HEK293 (cell line): Measurements from ENCODE around the gene ITPKB.

Experiments
- IKZF3 ChIP-seq: fragments of 450-650 bp; IDR thresholded peaks from 2 replicates; pipeline ENCODE4 v1.5.0; 2018; ENCODE audit warnings: missing biosample characterization, mild to moderate bottlenecking, missing genetic modification characterization, moderate library complexity
- RBAK ChIP-seq: fragments of 450-650 bp; formaldehyde crosslinking; IDR thresholded peaks from 2 replicates; pipeline ENCODE4 v1.5.1; 2016; ENCODE audit warnings: missing biosample characterization, missing genetic modification characterization
- WT1 ChIP-seq: fragments of 450-650 bp; formaldehyde crosslinking; IDR thresholded peaks from 2 replicates; pipeline ENCODE4 v1.5.1; 2016; ENCODE audit warnings: missing biosample characterization, missing genetic modification characterization
- ZBTB48 ChIP-seq: fragments of 450-650 bp; formaldehyde crosslinking; IDR thresholded peaks from 2 replicates; pipeline ENCODE4 v1.5.1; 2016; ENCODE audit warnings: missing biosample characterization, missing genetic modification characterization
- ZIC2 ChIP-seq: fragments of 450-650 bp; formaldehyde crosslinking; IDR thresholded peaks from 2 replicates; pipeline ENCODE4 v1.5.1; 2016; ENCODE audit warnings: missing biosample characterization, missing genetic modification characterization
- ZNF10 ChIP-seq: fragments of 450-650 bp; formaldehyde crosslinking; IDR thresholded peaks from 2 replicates; pipeline ENCODE4 v1.5.1; 2017; ENCODE audit warnings: missing biosample characterization, missing genetic modification characterization
- ZNF121 ChIP-seq: fragments of 450-650 bp; formaldehyde crosslinking; IDR thresholded peaks from 2 replicates; pipeline ENCODE4 v1.5.1; 2016; ENCODE audit warnings: missing biosample characterization, missing genetic modification characterization
- ZNF155 ChIP-seq: fragments of 450-650 bp; formaldehyde crosslinking; IDR thresholded peaks from 2 replicates; pipeline ENCODE4 v1.5.1; 2016; ENCODE audit warnings: missing biosample characterization, missing genetic modification characterization
- ZNF2 ChIP-seq: fragments of 450-650 bp; formaldehyde crosslinking; IDR thresholded peaks from 2 replicates; pipeline ENCODE4 v1.5.1; 2016; ENCODE audit warnings: missing biosample characterization, missing genetic modification characterization
- ZNF202 ChIP-seq: fragments of 450-650 bp; formaldehyde crosslinking; IDR thresholded peaks from 2 replicates; pipeline ENCODE4 v1.5.1; 2016; ENCODE audit warnings: missing biosample characterization, missing genetic modification characterization, borderline replicate concordance
- ZNF24 ChIP-seq: fragments of 450-650 bp; formaldehyde crosslinking; IDR thresholded peaks from 2 replicates; pipeline ENCODE4 v1.5.1; 2016; ENCODE audit warnings: missing biosample characterization, missing genetic modification characterization
- ZNF302 ChIP-seq: fragments of 450-650 bp; formaldehyde crosslinking; IDR thresholded peaks from 2 replicates; pipeline ENCODE4 v1.5.1; 2016; ENCODE audit warnings: missing biosample characterization, missing genetic modification characterization, low read depth
- ZNF350 ChIP-seq: fragments of 450-650 bp; formaldehyde crosslinking; IDR thresholded peaks from 2 replicates; pipeline ENCODE4 v1.5.0; 2017; ENCODE audit warnings: missing biosample characterization, mild to moderate bottlenecking, missing genetic modification characterization
- ZNF354C ChIP-seq: fragments of 450-650 bp; formaldehyde crosslinking; IDR thresholded peaks from 2 replicates; pipeline ENCODE4 v1.5.1; 2016; ENCODE audit warnings: missing biosample characterization, missing genetic modification characterization, low read depth, borderline replicate concordance
- ZNF423 ChIP-seq: fragments of 450-650 bp; formaldehyde crosslinking; IDR thresholded peaks from 2 replicates; pipeline ENCODE4 v1.5.1; 2016; ENCODE audit warnings: missing biosample characterization, missing genetic modification characterization
- ZNF426 ChIP-seq: fragments of 450-650 bp; formaldehyde crosslinking; IDR thresholded peaks from 2 replicates; pipeline ENCODE4 v1.5.1; 2017; ENCODE audit warnings: missing biosample characterization, missing genetic modification characterization, mild to moderate bottlenecking, inconsistent platforms, moderate library complexity
- ZNF560 ChIP-seq: fragments of 450-650 bp; formaldehyde crosslinking; IDR thresholded peaks from 2 replicates; pipeline ENCODE4 v1.5.1; 2017; ENCODE audit warnings: missing biosample characterization, missing genetic modification characterization, borderline replicate concordance
- ZNF658 ChIP-seq: fragments of 450-650 bp; formaldehyde crosslinking; IDR thresholded peaks from 2 replicates; pipeline ENCODE4; 2016; ENCODE audit warnings: missing biosample characterization, missing genetic modification characterization
- ZNF701 ChIP-seq: fragments of 450-650 bp; formaldehyde crosslinking; IDR thresholded peaks from 2 replicates; pipeline ENCODE4 v1.5.1; 2016; ENCODE audit warnings: missing biosample characterization, missing genetic modification characterization
- ZNF747 ChIP-seq: fragments of 450-650 bp; formaldehyde crosslinking; IDR thresholded peaks from 2 replicates; pipeline ENCODE4 v1.5.1; 2016; ENCODE audit warnings: missing biosample characterization, missing genetic modification characterization
- ZNF792 ChIP-seq: fragments of 450-650 bp; formaldehyde crosslinking; IDR thresholded peaks from 2 replicates; pipeline ENCODE4 v1.5.1; 2016; ENCODE audit warnings: missing biosample characterization, missing genetic modification characterization
- ZSCAN23 ChIP-seq: fragments of 450-650 bp; formaldehyde crosslinking; IDR thresholded peaks from 2 replicates; pipeline ENCODE4 v1.5.1; 2016; ENCODE audit warnings: missing biosample characterization, missing genetic modification characterization
- TF ChIP-seq, protein P1 (sequence below): fragments of 450-650 bp; formaldehyde crosslinking; IDR thresholded peaks from 2 replicates; pipeline ENCODE4 v1.5.1; 2017; ENCODE audit warnings: missing biosample characterization, missing genetic modification characterization
- TF ChIP-seq, protein P2 (sequence below): fragments of 450-650 bp; IDR thresholded peaks from 2 replicates; pipeline ENCODE4 v1.5.1; 2018; ENCODE audit warnings: missing biosample characterization, missing genetic modification characterization
- TF ChIP-seq, protein P3 (sequence below): fragments of 450-650 bp; formaldehyde crosslinking; IDR thresholded peaks from 2 replicates; pipeline ENCODE4 v1.5.1; 2016; ENCODE audit warnings: missing biosample characterization, missing genetic modification characterization
- TF ChIP-seq, protein P4 (sequence below): fragments of 450-650 bp; formaldehyde crosslinking; IDR thresholded peaks from 2 replicates; pipeline ENCODE4 v1.5.1; 2016; ENCODE audit warnings: missing biosample characterization, missing genetic modification characterization
- TF ChIP-seq, protein P5 (sequence below): fragments of 450-650 bp; formaldehyde crosslinking; IDR thresholded peaks from 2 replicates; pipeline ENCODE4 v1.5.1; 2016; ENCODE audit warnings: missing biosample characterization, missing genetic modification characterization
- TF ChIP-seq, protein P6 (sequence below): fragments of 450-650 bp; formaldehyde crosslinking; IDR thresholded peaks from 2 replicates; pipeline ENCODE4 v1.5.1; 2016; ENCODE audit warnings: missing biosample characterization, missing genetic modification characterization, borderline replicate concordance

Gene ITPKB

DNA sequence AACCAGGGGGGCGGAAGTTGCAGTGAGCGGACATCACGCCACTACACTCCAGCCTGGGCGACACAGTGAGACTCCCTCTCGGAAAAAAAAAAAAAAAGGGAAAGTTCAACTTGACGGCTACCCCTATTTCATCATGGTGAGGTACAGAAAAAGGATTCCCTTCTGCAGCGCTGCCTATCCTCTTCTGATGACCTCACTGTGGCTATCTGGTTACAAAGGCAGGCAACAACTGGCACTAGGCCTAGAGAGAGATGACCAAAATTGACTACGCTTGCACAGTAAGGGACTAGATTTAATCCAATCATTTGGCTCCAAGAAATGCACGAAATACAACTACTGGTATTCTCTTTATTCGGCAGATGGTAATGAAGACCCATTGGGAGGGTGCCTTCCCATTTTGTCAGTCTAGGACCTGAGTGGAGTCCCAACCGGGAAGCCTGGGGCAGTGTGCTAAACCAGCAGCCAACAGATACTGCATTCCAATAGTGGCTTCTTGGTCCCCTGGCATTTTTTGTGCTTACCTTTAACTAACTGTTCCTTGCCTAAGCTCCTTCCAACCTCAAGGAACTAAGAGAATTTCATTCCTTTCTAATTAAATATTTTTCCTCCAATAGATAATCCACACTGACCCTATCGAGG is 36.6 kb downstream of the ITPKB start (continued):
- TF ChIP-seq, protein P1, sequence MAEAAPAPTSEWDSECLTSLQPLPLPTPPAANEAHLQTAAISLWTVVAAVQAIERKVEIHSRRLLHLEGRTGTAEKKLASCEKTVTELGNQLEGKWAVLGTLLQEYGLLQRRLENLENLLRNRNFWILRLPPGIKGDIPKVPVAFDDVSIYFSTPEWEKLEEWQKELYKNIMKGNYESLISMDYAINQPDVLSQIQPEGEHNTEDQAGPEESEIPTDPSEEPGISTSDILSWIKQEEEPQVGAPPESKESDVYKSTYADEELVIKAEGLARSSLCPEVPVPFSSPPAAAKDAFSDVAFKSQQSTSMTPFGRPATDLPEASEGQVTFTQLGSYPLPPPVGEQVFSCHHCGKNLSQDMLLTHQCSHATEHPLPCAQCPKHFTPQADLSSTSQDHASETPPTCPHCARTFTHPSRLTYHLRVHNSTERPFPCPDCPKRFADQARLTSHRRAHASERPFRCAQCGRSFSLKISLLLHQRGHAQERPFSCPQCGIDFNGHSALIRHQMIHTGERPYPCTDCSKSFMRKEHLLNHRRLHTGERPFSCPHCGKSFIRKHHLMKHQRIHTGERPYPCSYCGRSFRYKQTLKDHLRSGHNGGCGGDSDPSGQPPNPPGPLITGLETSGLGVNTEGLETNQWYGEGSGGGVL, result 0 out of 2 replicates have a peak, but pooled peaks have one; percentile 35
- TF ChIP-seq ZNF354C (tag by site-specific recombination) (no peak), ZNF121 (peak; percentile 62; the same call in 1 of the 2 replicates), ZNF423 (tag by site-specific recombination) (no peak), ZNF24 (peak; percentile 90), ZNF792 (tag by site-specific recombination) (peak; percentile 82), ZNF10 (tag by site-specific recombination) (peak; percentile 30; the same call in 1 of the 2 replicates), ZNF426 (tag by site-specific recombination) (no peak), IKZF3 (tag by site-specific recombination) (0 out of 2 replicates have a peak, but pooled peaks have one; percentile 61), WT1 (no peak; the same call in 1 of the 2 replicates), ZNF560 (tag by site-specific recombination) (no peak), ZNF2 (tag by site-specific recombination) (no peak; the same call in none of the 2 replicates), RBAK (tag by site-specific recombination) (no peak), ZNF747 (tag by site-specific recombination) (no peak), ZNF202 (no peak), ZNF155 (tag by site-specific recombination) (no peak), ZNF302 (no peak), ZSCAN23 (tag by site-specific recombination) (peak; percentile 46; the same call in 1 of the 2 replicates), ZNF658 (tag by site-specific recombination) (no peak), ZBTB48 (tag by site-specific recombination) (peak; percentile 93), ZNF701 (tag by site-specific recombination) (no peak), ZNF350 (tag by site-specific recombination) (no peak), ZIC2 (tag by site-specific recombination) (no peak)
- TF ChIP-seq, protein P2, sequence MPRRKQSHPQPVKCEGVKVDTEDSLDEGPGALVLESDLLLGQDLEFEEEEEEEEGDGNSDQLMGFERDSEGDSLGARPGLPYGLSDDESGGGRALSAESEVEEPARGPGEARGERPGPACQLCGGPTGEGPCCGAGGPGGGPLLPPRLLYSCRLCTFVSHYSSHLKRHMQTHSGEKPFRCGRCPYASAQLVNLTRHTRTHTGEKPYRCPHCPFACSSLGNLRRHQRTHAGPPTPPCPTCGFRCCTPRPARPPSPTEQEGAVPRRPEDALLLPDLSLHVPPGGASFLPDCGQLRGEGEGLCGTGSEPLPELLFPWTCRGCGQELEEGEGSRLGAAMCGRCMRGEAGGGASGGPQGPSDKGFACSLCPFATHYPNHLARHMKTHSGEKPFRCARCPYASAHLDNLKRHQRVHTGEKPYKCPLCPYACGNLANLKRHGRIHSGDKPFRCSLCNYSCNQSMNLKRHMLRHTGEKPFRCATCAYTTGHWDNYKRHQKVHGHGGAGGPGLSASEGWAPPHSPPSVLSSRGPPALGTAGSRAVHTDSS (tag by site-specific recombination), result no peak
- TF ChIP-seq, protein P3, sequence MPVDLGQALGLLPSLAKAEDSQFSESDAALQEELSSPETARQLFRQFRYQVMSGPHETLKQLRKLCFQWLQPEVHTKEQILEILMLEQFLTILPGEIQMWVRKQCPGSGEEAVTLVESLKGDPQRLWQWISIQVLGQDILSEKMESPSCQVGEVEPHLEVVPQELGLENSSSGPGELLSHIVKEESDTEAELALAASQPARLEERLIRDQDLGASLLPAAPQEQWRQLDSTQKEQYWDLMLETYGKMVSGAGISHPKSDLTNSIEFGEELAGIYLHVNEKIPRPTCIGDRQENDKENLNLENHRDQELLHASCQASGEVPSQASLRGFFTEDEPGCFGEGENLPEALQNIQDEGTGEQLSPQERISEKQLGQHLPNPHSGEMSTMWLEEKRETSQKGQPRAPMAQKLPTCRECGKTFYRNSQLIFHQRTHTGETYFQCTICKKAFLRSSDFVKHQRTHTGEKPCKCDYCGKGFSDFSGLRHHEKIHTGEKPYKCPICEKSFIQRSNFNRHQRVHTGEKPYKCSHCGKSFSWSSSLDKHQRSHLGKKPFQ (tag by site-specific recombination), result no peak
- TF ChIP-seq, protein P4, sequence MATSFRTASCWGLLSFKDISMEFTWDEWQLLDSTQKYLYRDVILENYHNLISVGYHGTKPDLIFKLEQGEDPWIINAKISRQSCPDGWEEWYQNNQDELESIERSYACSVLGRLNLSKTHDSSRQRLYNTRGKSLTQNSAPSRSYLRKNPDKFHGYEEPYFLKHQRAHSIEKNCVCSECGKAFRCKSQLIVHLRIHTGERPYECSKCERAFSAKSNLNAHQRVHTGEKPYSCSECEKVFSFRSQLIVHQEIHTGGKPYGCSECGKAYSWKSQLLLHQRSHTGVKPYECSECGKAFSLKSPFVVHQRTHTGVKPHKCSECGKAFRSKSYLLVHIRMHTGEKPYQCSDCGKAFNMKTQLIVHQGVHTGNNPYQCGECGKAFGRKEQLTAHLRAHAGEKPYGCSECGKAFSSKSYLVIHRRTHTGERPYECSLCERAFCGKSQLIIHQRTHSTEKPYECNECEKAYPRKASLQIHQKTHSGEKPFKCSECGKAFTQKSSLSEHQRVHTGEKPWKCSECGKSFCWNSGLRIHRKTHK (tag by site-specific recombination), result no peak
- TF ChIP-seq, protein P5, sequence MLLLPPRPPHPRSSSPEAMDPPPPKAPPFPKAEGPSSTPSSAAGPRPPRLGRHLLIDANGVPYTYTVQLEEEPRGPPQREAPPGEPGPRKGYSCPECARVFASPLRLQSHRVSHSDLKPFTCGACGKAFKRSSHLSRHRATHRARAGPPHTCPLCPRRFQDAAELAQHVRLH, result peak; percentile 80
- TF ChIP-seq, protein P6, sequence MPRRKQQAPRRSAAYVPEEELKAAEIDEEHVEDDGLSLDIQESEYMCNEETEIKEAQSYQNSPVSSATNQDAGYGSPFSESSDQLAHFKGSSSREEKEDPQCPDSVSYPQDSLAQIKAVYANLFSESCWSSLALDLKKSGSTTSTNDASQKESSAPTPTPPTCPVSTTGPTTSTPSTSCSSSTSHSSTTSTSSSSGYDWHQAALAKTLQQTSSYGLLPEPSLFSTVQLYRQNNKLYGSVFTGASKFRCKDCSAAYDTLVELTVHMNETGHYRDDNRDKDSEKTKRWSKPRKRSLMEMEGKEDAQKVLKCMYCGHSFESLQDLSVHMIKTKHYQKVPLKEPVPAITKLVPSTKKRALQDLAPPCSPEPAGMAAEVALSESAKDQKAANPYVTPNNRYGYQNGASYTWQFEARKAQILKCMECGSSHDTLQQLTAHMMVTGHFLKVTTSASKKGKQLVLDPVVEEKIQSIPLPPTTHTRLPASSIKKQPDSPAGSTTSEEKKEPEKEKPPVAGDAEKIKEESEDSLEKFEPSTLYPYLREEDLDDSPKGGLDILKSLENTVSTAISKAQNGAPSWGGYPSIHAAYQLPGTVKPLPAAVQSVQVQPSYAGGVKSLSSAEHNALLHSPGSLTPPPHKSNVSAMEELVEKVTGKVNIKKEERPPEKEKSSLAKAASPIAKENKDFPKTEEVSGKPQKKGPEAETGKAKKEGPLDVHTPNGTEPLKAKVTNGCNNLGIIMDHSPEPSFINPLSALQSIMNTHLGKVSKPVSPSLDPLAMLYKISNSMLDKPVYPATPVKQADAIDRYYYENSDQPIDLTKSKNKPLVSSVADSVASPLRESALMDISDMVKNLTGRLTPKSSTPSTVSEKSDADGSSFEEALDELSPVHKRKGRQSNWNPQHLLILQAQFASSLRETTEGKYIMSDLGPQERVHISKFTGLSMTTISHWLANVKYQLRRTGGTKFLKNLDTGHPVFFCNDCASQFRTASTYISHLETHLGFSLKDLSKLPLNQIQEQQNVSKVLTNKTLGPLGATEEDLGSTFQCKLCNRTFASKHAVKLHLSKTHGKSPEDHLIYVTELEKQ, result peak; percentile 83; the same call in 1 of the 2 replicates
